ENCODE measurements around the gene TMEM101. TPM values are rescaled to one million over a fixed set of nuclear protein-coding genes. Genes with fewer than 3 reads are reported as not detected.
A peak's percentile ranks its signal among the peaks of the same experiment; 100 is the strongest.

TMEM101 gene
- total and polyA plus RNA-seq, 2 of the 13 experiments (the other 11 are each of a cell fraction or from before 2014, with no cell fraction given), result 72.0 to 100 TPM

- in situ Hi-C loops (cut with HindIII; ENCODE audit: extremely low pct_ligation_motif_present, low pct_unique_long_range_greater_than_20kb), result no loop called here
- CTCF ChIA-PET (ENCODE audit: low intra/inter-chr PET ratio, low total read pairs), result no interaction called here
- 83% methylated on average over 14 of the region's 14 CpGs for WGBS (ENCODE audit: low lambda C conversion rate)
- no TSS peak for BruUV-seq (replicated peaks)
- no peak for TF ChIP-seq CSRNP2 (CRISPR knock-in tag; conservative IDR thresholded peaks at IDR 0.05; ENCODE audit: low read depth)
- TF ChIP-seq RARA (CRISPR knock-in tag; IDR thresholded peaks at IDR 0.05), result peak; percentile 16; the same call in 1 of the 2 replicates
- no peak for TF ChIP-seq ZNF607 (CRISPR knock-in tag; IDR thresholded peaks at IDR 0.05; ENCODE audit: borderline replicate concordance)
- TF ChIP-seq ZNF577 (CRISPR knock-in tag; IDR thresholded peaks at IDR 0.05; ENCODE audit: borderline replicate concordance, low read depth), result no peak
- no peak for TF ChIP-seq ZNF614 (CRISPR knock-in tag; IDR thresholded peaks at IDR 0.05; ENCODE audit: borderline replicate concordance)
- no peak for TF ChIP-seq KLF15 (CRISPR knock-in tag; IDR thresholded peaks at IDR 0.05; ENCODE audit: borderline replicate concordance)
- TF ChIP-seq DNMT1 (CRISPR knock-in tag; IDR thresholded peaks at IDR 0.05), result no peak
- Histone ChIP-seq H3K4me1 (ENCODE audit: insufficient read depth, low read length) (peaks cover 55% of the 10 kb centered on the region), H3K4me3 (replicated peaks in 1 of 3; ENCODE audit: insufficient read depth in 1 of 3, low read depth in 2 of 3, low read length in 3 of 3) (no peak overlapping the region), H3K36me3 (replicated peaks in 1 of 2; ENCODE audit: control insufficient read depth in 1 of 2, insufficient read depth in 2 of 2, low read length in 2 of 2) (peaks cover 24 to 73% of the 10 kb centered on the region in 2 experiments), H4K20me1 (ENCODE audit: insufficient read depth, low read length) (peaks cover 10% of the 10 kb centered on the region), H3K9me3 (ENCODE audit: low read length) (no peaks in the 10 kb centered on the region), H3K27me3 (ENCODE audit: control insufficient read depth in 1 of 2, insufficient read depth in 2 of 2, low read length in 2 of 2) (no peaks in the 10 kb centered on the region), H2AFZ (ENCODE audit: low read length) (no peak overlapping the region), H3K9ac (ENCODE audit: insufficient read depth, low read depth, low read length) (no peak overlapping the region), H3K4me2 (ENCODE audit: low read depth, low read length) (no peak overlapping the region), H3K79me2 (ENCODE audit: insufficient read depth, low read length) (peaks cover 73% of the 10 kb centered on the region), H3K27ac (ENCODE audit: extremely low read length, insufficient read depth, low read length) (no peak overlapping the region)
- intact Hi-C loops (cut with micrococcal nuclease; ENCODE audit: unreplicated experiment), result no loop called here
- FAIRE-seq (no peak), ATAC-seq (no peak; the same call in 2 of the 3 replicates), DNase-seq (ENCODE audit: low spot score) (no peak)
- POLR2A ChIA-PET, result interaction anchor here (1.5 kb wide), 1 partner anchor 9 kb away, joined by 3 read pairs; no protein-coding TSS in a partner anchor
These were observed 44.5 kb upstream of the TMEM101 start for GRCh38 chr17:44059101-44059892.

Data from HepG2 (cell line).